Measurements from ENCODE around the gene HPD.

DNA sequence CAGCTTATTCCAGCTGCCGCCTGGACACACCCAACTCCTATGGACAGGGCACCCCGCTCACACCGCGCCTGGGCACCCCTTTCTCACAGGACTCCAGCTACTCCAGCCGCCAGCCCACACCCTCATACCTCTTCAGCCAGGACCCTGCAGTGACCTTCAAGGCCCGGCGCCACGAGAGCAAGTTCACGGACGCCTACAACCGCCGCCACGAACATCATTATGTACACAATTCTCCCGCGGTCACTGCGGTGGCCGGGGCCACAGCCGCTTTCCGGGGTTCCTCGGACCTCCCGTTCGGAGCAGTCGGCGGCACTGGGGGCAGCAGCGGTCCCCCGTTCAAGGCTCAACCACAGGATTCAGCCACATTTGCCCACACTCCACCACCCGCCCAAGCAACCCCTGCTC, 48.9 kb downstream of the HPD start:
- TF ChIP-seq, protein P1, sequence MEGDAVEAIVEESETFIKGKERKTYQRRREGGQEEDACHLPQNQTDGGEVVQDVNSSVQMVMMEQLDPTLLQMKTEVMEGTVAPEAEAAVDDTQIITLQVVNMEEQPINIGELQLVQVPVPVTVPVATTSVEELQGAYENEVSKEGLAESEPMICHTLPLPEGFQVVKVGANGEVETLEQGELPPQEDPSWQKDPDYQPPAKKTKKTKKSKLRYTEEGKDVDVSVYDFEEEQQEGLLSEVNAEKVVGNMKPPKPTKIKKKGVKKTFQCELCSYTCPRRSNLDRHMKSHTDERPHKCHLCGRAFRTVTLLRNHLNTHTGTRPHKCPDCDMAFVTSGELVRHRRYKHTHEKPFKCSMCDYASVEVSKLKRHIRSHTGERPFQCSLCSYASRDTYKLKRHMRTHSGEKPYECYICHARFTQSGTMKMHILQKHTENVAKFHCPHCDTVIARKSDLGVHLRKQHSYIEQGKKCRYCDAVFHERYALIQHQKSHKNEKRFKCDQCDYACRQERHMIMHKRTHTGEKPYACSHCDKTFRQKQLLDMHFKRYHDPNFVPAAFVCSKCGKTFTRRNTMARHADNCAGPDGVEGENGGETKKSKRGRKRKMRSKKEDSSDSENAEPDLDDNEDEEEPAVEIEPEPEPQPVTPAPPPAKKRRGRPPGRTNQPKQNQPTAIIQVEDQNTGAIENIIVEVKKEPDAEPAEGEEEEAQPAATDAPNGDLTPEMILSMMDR (conservative IDR thresholded peaks at IDR 0.05; ENCODE audit: low read depth, low read length) = no peak
- TF ChIP-seq EZH2 (IDR thresholded peaks at IDR 0.05; ENCODE audit: borderline replicate concordance, low read depth, low read length, poor library complexity, severe bottlenecking) = no peak
